HUDEP-2 (cell line): Measurements from ENCODE around the gene TAP1.

ENCODE experiments used
- DNase-seq, 76 experiments: peaks; one replicate each; lab custom pipeline; 2025; ENCODE audit not compliant: unreplicated experiment in 76 of 76; lab: John Stamatoyannopoulos, UW

Gene TAP1

DNA sequence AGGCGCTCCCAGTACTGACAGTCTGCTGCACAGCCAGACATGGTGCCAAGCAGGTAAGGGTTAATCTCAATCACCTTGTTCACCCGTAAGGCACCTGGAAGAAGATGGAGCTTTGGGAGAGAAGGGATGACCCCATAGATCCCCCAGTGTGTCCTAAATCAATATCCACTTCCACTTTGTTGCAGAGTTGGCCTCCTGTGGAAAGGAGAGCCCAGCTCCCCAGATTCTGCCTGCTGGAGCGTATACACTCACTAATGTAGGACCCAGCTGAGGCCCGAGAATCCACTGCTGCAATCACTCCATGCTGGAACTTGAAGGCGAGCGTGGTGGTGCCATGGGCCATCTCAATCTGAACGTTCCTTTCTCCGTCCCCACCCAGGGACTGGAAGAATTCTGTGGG, 10.8 kb downstream of the TAP1 start:
- DNase-seq = no peak

DNA sequence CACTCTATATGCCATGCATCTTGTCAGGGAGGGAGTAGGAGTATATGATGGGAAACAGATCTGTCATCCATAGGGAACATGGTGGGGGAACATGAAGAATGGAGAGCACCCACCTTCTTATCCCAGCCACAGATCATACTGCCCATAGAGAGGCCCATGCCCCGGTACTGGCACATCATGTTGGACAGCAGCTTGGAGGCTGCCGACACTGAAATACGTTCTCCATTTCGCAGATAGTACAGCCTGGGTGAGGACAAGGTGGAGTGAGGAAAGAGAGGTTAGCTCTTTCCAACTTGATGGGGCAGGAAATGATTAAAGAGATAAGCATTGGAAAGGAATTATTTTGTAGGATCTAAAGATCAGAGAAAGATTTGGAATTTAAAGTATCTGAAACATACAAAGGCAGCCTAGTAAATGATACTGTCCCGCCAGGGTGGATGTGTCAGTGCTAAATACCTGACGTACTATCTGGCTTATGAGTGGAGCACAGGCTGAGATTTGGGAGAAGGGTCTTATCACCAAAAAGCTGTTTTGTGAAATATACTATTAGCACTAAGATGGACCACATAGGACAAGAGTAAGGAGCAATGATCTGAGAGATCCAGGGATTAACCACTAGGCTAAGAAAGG, 11.4 kb downstream of the TAP1 start:
- DNase-seq = no peak

DNA sequence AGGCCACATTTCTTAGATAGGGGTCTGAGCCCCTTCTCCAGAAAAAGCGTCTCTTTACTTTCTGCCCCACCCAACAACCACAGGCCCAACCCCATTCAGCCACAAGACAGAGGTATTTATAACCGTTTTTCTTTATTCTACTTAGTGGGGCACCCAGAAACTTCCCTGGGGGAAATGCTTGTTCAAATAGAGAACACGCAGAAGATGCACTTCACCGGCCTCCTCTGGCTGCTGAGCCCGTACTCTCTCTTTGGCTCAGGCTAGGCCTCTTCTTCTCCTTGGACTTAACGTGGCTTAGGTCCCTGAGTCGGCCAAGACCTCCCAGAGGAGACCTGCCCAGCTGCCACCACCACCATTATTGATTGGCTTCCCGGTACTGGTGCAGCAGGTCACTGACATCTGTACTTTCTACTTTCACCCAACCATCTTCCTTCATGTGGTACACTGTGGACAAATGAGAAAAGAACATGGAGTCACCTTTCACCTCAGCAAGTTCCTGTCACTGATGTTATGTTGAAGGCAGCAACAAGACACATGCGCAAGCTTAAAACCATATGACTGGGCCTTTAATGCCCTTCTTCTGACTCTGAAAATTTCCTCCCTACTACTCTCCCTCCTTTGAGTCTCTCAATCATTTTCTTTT, 12.8 kb downstream of the TAP1 start:
- no peak for DNase-seq

DNA sequence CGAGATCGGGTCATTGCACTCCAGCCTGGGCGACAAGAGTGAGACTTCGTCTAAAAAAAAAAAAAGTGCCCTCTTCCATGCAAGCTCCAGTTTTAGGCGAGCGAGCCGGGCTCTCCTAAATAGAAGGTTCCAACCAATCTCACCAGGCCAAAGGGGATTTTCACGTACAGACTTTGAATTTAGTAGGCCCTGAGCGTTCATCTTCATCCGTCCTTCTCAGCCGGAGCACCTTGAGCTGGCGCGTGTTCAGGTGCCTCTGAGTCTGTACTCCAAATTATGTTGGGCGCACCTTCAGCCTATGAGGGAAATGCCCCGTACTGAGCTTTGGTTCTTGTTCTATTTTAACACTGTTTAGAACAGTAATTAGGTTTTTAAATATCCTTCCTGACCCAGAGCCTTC, 14.1 kb downstream of the TAP1 start:
- no peak for DNase-seq

DNA sequence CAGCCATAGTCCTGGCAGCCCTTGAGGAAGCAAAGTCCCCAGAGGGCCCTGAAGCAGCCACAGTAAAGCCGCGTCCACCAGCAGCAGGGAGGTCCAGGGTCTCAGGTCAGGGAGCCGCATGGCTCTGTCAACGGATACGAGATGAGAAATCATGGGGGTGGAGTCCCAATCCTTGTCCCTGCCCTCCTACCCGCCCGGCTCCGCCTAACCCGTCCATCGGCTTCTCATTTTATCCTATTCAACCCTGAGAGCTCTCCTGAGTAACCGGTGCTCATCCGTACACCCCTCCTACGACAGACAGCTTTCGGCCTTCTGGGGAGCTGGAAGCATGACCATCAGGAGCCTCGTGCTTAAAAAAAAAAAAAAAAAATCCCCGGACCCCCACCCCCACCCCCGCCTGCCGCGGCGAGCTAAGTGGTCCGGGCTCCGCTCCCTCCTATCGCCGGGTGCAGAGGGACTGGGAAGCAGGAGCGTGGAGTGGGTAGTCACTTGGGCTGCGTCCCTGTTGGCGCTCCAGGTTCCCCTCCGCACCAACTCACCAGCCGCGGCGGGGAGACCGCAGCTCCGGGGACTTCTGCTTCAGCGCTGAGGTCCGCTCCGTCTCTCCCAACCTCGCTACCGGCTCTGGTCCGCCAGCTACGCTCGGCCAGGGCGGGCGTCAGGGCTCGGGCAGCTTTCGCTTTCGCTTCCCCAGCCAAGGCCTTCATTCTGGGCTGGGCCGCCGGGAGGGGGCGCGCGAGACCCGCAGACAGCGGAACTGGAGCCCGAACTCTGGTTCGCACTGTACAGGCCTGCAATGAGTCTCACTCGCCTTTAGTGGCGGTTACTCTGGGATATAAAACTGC, 15.2 kb downstream of the TAP1 start, which contains the start of gene TAP2:
Gene TAP2 (minus strand): TSS at position 626 of the 845 bp plus-strand sequence. CDS start 506 bp downstream, at position 120.
- peak in 74 of 76 experiments; percentile 69 to 99 (median 95) for DNase-seq

DNA sequence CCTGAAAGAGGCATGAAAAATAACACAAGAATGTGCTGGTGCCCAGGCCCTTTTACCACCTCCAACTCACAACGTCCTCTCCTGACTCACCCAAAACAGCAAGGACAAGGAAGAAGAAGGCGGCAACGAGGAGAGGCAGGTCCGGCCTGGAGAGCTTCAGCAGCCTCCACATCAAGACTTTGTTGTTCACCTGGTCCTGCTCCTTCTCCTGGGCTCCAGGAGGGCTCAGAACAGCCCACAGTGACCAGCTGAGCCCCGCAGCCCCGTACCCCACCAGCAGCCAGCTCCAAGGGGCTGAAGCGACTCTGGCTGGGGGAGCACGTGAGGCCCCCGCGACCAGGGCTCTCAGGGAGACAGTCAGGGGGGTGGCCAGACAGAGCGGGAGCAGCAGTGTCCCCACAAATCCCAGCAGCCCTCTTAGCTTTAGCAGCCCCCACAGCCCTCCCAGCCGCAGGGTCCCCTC, 15.8 kb downstream of the TAP1 start:
- DNase-seq = no peak

DNA sequence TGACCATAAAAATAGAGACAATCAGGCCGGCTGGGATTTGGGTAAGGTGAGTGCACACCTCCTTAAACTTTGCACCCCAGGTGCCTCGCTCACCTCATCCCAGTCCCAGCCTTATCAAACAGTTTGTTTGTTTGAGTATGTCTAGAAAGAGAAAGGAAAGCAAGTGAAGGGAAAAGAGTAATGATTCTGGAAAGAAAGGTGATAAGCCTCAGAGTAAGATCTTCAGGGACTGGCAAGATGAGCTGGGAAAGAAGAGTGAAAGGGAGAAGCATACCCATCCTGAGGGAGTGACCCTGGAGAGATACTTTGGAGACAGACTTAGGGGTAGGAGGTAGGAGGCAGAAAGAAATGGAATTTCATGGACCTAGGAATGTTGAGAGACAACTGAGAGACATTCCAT, 16.6 kb downstream of the TAP1 start:
- DNase-seq = no peak

DNA sequence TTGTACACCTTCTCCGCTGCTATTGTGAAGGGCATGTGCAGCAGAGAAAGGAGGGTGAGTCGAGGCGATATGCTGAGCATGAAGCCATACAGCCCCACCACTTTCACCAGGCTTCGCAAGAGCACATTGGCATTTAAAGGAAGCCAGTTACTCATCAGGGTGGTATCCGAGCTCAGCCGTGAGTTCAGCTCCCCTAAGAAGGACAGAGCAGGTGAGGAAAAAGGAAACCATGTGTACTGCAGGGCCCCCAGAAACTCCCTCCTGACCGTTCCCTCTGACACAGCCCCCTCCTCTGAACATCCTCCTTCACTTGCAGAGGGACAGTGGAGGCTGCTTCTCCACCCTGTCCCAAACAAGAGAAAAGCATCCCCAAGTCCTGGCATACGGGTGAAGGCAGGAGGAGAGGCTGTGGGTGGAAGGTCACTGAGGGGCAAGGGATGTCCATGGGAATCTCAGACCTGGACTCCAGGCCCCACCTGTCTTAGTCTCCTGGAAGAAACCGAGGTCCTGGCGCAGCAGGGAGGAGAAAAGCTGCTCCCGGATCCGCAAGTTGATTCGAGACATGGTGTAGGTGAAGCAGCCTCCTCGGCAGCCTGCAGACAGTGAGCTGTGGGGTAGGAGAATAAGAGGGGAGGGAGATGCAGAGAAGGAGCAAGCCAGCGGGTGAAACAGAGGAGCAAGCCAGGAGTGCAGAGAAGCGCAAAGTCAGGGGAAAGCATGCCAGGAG, 18.2 kb downstream of the TAP1 start:
- DNase-seq = no peak

DNA sequence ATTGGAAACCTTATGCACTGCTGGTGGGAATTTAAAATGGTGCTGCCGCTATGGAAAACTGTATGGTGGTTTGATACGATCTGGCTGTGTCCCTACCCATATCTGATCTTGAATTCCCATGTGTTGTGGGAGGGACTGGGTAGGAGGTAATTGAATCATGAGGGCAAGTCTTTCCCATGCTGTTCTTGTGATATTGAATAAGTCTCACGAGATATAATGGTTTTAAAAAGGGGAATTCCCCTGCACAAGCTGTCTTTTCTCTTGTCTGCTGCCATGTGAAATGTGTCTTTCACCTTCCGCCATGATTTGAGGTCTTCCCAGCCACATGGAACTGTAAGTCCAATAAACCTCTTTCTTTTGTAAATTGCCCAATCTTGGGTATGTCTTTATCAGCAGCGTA, 19.8 kb downstream of the TAP1 start:
- DNase-seq = no peak

DNA sequence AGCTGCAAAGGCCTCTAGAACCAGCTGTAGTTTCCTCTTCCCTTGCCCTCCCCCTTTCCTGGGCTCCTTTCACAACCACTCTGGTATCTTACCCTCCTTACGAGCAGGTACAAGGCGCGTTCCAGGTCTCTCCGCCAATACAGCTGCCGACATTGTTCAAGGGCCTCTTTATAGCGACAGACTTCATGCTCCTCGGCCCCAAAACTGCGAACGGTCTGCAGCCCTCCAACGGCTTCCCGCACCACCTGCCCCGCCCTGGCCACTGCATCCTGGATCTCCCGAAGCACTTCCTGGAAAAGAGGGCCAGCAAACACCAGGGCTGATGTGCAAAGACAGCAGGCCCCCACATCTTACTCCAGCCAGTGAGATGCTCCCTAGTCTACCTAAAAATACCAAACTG, 21.0 kb downstream of the TAP1 start:
- DNase-seq = no peak

DNA sequence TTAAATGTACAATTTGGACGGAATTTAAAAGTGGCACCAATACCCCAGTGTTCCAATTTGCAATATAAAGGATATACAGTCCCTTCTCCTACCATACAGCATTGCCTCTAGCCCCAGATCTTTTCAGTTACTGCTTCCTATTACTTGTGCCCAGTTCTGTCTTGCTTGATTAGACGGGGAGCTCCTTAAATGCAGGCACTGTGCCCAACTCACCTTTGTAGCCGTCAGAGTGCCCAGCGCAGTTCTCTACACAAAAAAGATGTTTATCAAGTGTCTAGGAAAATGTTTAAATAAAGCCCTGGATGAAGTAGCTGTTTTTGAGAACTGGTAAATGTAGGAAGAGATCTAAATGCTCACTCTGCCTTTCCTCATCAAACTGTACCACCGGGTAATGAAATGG, 22.6 kb downstream of the TAP1 start:
- no peak for DNase-seq

DNA sequence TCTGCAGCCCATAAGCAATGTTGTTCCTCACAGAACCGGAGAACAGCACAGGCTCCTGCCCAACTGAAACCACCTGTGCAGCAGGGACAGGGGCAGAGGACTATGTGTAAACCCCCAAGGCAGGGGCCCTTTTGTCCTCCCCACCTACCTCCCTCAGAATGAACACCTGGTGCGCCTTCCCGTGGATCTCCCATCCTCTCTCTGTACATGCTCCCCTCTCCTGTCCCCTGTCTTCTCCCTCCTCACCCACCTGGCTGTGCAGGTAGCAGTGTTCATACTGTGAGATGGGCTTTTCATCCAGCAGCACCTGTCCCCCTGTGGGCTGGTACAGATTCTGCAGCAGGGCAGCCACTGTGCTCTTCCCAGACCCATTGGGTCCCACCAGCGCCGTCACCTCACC, 23.5 kb downstream of the TAP1 start:
- DNase-seq = no peak

DNA sequence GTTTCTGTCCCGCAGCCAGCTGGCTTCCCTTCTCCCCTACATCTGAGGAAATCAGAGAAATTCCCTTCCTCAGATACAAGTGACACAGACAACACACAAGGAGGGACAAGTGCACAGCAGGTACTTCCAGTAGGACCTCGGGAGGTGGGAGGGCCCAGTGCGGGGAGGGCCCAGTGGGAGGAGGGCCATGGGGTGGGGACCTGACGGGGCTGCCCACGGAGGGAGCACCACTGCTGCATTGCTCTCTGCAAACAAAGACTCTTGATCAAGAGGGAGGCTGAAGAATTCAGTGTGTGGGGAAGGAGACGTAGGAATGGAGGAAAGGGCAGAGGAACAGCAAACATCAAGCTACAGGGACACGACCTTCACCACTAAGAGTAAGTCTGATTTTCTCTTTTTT, 24.0 kb downstream of the TAP1 start:
- DNase-seq = no peak

DNA sequence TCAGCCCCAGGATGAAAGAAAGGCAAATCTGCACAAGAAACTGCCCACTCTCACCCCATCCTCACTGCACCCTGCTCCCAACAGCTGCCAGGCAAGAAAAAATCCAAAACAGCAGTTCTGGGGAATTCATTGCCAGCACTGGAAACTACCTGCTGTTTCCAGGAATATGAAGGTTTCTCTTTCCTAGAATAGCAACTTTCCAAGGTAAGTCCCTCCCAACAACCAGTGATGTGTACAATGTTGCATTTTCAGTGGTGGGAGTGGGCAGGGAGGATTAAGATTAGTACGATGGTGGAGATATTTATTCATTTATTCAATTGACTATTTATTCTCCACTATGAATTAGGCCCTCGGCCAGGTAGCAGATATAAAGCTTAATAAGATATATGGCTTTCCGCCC, 26.5 kb downstream of the TAP1 start:
- no peak for DNase-seq

DNA sequence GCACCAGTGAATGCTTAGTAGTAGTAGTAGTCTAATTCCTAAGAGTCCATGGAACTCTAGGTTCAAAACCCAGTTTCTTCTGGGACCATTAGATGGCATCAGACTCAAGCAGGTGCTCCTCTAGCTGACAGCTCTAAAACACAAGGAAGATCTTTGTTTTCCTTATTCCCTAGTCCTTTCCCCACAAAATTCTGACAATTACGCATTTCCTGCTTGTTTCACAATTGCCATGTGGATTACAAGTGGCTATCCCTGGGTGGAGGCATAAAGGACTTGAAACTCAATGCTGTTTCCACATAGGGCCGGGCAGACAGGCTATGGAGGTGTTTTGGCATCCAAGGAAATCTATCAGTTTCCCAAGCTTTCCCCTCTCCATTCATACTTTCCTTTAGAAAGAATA, 27.5 kb downstream of the TAP1 start:
- peak in 2 of 76 experiments; percentile 3 to 9 for DNase-seq

DNA sequence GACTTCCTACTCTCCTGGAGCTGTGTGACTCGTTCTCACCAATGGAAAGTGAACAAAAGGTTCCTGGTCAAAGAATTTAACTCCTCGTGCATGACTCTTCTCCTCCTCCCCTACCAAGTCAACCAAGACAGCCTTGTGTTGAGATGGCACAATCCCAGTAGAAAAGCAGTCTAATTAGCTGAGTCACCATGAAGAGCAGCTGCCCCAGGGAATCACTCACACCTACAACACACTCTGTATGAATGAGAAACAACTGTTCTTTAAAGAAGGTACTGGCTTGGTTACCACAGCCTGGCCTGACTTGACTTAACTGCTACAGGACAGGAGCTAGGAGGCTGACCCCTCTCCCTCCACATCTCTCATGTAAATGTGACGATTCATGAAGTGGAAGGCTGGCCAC, 33.8 kb downstream of the TAP1 start:
- peak in 1 of 76 experiments; percentile 20 for DNase-seq

DNA sequence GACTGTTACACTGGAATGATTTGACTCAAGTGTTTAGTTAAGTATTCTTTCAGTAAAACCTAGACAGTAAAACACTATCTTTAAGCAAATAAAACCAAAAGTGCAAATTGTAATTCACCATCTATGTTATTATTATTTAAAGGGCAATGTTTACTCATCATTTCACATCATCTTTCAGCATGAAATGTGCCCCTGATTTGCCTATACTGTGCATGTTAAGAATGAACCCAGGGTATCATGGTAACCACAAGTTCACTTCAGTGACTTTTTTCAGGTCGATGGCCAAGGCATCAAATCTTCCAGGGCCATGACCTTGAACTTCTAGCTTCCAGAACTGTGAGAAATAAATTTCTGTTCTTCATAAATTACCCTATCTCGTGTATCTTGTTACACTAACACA, 34.6 kb downstream of the TAP1 start:
- no peak for DNase-seq

DNA sequence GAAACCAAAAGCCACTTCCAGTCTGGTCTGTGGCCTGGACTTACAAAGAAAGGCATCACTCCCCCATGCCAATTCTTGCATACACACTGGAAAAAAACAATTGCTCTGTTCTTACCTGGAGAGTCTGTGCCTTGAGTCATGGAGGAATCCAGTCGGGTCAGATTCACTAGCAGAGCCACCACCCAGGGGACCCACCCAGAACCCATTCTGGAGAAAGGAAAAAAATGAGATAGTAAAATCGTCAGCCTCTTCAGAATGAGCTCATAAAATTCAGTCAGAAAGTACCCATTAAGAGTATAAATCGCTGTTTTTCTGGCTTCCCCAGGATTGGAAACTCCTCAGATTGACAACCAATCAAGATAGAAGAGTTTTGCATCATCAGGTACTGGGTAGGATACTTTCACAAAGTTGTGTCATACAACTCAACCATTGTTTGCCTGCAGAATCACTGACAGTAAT, 36.7 kb downstream of the TAP1 start, which contains the start of gene HLA-DOB:
Gene HLA-DOB (minus strand): TSS at position 257 of the 459 bp plus-strand sequence. CDS start 51 bp downstream, at position 206.
- peak in 3 of 76 experiments; percentile 11 to 30 (median 12) for DNase-seq

DNA sequence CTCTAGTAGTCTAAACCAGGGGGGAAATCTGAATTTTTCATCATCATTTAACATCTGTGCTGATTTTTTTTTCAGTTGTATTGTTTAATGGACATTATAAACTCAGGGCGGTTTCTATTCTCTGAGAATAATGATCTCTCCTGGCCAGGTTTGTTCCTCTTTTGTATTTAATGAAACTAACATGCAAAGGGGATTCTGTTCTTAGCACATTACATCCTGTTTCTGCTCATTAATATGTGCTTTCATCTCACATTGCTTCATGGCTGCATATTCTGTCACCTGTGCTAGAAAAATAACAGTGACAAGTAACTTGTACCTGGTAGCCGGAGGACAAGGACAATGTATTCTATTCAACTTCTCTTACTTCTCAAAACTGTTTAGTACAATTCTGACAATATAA, 37.5 kb downstream of the TAP1 start:
- no peak for DNase-seq

DNA sequence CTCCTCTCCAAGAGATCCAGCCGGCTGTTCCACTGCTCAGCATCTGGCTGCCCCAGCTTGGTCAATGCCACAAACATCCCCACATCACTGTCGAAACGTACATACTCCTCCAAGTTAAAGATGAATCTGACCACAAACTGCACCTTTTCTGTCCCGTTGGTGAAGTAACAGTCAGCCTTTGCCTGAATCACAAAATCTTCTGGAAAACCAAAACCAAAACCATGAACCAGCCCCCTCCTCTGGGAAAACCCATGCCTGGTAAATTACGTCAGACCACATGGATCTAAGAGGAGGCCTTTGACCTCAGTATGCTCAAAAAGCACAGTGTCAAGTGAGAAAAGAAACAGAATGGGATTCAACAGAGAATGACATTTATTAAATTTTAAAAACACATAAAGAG, 38.4 kb downstream of the TAP1 start:
- no peak for DNase-seq

DNA sequence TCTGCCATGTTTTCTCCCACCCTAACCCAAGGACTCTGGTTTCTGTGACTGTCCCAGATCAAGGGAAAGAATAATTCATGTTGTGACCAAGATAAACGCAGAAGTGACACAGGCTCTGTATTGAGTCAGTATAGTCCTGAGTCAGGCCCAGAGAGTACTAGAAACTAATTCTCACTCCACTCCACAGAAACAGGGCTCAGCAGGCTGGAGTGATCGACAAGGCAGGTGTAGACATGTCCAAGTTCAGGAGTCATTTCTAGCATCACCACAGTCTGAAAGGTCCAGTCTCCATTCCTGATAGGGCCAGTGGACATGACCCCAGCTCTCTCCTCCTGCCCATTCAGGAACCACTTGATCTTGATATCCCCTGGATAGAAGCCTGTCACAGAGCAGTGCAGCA, 39.4 kb downstream of the TAP1 start:
- DNase-seq = no peak
